Fibroblast of skin of left quadriceps (primary cell): ENCODE results near the gene SULF2.
A peak's percentile ranks its signal among the peaks of the same experiment; 100 is the strongest.
"Not testable (repeated sequence)": the region's sequence is repeated elsewhere in the genome, so short reads cannot be mapped to it uniquely, and the experiment has no call there.

Experiments used
- DNase-seq, 2 experiments: peaks; one replicate each; pipeline ENCODE4 v3.0.0-alpha.2; 2013; ENCODE audit warnings: low read depth in 2 of 2

SULF2 gene

DNA sequence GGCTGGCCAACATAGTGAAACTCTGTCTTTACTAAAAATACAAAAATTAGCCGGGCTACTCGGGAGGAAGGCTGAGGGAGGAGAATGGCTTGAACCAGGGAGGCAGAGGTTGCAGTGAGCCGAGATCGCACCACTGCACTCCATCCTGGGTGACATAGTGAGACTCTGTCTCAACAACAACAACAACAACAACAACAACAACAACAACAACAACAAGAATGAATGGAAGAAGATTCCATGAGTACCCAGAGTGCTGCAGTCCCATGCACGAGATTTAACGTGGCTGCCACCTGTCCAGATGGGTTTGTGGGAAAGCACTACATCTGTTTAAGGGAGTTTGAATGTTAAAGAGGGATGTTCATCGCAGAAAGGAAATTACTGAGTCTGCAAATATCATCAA is 19.7 kb upstream of the SULF2 start:
- DNase-seq, result not testable (repeated sequence)

DNA sequence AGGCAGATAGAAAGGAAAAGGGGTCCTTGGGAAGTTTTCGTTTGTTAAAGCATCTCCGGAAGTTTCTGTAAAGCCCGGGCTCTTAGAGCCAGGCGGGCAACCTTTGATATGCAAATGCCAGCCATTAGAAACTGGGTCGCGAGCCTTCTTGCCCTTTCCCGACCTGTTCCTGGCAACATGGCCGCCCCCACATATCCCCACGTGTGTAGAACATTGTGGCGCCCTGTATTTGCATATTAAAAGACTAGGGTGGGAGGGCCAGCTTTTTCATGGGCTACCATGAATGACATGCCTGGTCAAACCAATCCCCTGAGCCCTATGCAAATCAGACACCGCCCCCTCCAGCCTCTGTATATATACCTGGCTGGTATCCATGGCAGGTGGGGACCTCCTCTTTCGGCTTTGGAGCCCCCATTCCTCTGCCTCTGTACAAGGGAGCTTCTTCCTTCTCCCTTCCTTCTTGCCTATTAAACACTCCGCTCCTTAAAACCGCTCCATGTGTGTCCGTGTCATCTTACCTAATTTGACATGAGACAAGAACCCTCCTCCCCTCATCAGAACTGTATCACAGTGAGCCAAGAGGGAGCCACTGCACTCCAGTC is 19.0 kb upstream of the SULF2 start:
- not testable (repeated sequence) for DNase-seq

DNA sequence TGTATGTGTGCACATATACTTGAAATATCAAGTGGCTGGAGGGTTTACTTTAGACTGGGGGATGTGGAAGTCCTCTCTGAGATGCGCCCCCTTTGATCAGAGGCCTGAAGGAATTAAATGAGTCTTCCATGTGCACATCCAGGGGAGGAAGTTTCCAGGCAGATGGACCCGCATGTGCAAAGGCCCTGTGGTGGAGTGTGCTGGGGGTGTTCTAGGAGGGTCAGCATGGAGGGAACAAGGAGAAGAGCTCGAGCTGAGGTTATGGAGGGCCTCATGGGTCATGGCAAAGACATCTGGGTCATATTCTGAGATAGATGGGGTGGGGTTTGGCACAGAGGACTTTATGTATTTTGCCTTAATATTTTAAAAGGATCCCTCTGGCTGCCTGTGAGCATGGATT is 17.7 kb upstream of the SULF2 start:
- DNase-seq, result no peak

DNA sequence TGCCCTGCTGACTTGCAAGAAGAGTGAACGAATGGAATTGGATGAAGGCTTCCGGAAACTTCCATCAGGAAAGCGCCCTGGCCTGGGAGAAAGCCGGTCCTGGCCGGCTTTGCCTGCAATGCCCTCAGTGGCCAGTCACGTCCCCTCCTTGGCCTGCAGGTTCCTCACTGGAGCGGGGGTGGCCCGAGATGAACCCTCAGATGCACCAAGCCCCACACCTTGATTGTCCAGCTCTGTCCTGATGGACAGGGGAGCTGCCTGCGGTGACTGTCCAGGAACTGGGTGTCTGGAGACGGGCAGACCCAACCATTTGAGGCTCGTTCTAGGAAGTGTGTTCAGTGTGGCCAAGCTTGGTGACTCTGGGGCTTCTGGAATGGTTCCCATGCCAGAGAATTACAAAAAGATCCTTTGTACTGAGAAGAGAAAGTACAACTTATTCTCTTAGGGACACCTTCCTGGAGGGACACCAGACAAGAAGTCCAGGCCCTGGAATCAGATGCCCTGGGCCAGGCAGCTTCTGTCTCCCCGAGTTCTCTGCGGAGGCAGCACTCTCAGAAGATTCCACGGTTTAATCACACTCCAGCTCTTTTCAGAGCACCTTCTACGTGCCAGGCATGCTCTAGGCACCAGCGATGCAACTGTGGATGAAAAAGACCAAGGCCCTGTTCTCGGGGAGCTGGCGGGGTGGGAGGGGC is 17.1 kb upstream of the SULF2 start:
- no peak for DNase-seq

DNA sequence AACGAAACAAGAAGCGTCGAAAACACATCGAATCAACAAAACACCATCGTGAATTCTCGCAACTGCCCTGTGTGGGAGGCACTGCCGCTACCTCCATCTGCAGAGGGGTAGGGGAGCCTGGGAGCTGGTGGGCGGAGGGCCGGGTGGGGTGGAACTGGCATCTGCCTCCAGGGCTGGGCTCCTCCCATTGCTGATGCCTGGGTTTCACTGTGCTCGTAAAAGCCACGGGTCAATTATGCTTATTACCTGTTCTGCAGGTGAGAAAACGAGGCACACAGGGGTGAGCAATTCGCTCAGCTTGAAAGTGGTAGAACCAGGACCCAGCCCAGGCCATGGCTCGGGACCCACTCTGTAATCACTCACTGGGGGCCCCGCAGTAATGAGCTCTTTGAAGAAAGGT is 16.5 kb upstream of the SULF2 start:
- DNase-seq, result no peak

DNA sequence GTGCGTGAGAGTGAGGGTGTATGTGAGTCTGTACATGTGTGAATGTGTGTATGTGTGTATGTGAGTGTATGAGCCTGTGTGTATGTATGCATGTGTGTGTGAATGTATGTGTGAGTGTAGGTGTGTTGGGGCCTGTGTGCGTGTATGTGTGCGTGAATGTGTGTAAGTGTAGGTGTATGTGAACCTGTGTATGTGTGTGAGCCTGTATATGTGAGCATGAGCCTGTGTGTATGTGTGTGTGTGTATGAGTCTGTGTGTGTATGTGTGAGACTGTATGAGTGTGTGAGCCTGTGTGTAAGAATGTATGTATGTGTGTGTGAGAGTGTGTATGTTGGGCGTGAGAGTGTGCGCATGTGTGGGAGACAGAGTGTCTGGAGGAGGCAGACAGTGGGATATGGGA is 15.8 kb upstream of the SULF2 start:
- no peak for DNase-seq

DNA sequence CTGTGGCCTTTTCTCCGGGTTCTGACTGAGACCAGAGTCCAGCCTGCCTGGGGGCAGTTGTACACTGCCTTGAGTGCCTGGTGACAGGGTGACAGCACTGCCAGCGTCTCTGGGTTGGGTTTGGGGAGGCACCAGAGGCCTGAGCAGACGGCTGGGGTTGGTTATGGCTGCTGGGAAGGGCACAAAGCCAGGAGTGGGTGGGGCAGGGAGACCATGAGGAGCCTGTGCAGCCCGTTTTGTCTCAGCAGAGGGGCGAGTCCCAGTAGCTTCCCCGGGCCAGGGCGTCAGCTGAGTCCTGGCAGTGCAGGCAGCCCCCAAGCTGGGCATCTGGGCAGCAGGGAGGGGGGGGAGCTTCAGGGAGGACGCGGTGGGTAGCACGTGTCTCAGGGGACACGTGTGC is 15.3 kb upstream of the SULF2 start:
- DNase-seq, result no peak

DNA sequence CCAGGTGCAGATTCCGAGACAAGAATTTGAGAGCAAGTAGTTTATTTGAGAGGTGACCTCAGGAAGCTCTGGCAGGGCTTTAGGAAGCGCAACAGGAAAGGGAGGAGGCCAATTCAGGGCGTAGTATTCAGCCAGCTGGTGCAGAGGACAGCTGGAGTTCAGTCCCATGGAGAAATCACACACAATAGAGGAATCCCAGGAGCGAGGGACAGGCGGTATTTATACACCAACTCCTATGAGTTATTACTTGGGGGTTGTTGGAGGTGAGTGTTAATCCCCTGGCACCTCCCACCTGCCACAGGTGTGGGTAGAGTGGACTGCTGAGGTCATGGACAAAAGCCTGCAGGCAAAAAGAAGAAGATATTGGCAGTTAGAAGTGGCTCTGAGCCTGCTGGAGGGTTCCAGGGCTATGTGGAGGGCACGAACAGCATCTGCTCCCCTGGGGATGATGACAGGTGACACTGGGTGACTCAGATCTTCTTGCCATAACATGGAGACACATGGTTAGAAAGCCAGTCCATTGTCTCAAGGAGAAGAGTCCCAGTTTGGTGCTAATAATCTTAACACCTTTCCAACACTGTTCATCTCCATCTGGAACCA is 13.9 kb upstream of the SULF2 start:
- no peak for DNase-seq

DNA sequence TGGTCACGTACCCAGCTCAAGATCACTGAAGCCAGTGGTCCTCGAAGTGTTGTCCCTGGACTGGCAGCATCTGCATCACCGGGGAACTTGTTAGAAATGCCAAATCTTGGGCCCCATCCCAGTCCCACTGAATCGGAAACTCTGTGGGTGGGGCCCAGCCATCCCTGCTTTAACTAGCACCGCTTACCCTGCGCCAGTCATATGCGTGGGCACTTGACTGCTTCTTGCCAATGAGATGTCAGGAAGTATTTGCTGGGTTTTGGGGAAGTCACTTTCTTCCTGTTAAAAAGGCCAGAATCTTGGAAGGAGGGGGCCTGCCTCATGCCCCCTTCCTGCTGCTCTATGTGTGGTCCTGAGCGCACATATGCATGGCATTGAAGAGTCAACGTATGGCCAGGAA is 11.7 kb upstream of the SULF2 start:
- DNase-seq, result no peak

DNA sequence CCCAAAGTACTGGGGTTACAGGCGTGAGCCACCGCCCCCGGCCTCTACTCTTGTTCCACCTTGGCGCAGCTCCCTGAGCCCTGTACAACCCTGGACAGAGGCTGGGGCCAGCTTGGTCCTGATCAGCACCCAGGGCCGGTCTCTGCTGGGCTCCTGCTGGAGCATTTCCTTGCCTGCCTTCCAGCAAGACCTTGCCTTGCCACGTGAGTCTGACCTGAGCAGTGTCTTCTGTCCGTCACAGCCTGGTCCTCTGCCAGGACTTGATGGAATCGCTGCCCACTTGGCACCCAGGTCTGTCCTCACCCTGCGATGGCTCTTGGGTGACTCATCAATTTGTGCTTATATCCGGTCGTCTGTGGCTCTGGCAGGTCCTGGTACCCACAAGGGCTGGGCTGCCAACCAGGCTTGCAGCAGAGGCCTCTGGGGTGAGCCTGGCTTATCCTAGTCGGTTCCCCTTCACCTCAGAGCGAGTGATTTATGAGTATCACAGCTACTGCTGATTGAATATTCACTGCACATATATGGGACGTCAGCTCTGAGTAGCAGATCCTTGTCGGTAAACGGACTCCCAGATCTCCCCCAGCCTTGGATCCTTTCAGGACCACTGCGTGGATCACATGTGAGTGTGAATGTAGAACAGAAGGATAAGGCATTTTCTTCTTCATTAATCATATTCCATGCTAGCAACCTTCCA is 10.1 kb upstream of the SULF2 start:
- no peak for DNase-seq

DNA sequence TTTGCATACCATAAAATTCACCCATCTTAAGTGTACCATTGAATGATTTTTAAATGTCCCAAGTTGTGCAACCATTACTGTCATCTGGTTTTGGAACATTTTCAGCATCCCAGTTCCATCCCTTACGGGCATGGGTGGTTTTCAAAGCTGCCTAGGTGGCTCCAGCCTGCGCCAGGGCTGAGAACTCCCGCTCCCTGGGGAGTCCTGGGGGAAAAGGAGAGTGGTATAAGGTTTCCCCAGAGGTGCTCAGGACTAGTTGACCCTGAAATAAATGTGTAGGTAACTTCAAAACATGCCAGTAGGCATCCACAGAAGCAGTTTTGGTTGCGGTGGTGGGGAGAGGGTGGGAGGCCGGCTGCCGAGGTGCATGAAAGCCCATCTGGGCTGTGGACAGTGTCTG is 9.0 kb upstream of the SULF2 start:
- DNase-seq, result not testable (repeated sequence)

DNA sequence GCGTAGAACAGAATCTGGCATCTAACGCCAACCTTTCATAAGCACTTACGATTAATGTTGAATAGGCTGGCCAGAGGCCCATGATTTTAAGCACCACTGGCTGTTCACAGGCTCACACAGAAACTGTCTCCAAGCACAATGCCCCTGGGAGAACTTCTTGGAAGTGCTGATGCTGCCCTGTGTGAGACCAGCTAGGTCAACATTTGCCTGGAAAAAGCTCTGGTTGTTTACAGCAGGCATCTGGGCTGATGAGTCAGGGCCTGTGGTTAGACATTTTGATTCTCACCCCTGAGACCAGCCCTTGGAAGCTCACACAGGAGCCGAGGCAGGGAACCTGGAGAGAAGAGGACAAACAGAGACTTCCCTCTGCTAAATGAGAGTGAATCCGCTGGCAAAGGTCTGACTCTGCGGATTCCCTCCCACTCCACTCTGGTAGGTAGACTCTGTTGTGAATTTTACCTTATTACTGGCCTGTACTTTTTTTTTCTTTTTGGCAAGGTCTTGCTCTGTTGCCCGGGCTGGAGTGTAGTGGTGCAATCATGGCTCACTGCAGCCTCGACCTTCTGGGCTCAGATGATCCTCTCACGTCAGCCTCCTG is 6.8 kb upstream of the SULF2 start:
- peak; percentile 90 for DNase-seq

DNA sequence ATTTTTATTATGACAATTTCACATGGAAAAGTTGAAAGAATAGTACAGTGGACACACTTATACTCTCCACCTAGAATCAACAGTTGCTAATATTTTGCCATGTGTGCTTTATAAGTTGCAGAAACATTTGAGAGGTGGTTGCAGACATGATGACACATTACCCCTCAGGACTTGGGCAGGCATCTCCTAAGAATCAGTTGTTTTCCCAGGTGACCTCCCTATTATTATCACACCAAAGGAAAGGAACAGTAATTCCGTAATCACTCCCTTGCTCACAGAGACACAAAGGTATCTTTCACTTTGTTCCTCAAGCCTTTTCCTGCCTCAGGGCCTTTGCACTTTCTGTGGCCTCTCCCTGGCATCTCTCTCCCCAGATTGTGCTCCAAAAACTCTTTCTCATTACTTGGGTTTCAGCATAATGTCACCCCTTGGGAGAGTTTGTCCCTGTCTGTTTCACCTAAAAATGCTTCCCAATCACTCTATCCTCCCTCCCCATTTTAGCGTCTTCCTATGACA is 5.9 kb upstream of the SULF2 start:
- DNase-seq, result no peak

DNA sequence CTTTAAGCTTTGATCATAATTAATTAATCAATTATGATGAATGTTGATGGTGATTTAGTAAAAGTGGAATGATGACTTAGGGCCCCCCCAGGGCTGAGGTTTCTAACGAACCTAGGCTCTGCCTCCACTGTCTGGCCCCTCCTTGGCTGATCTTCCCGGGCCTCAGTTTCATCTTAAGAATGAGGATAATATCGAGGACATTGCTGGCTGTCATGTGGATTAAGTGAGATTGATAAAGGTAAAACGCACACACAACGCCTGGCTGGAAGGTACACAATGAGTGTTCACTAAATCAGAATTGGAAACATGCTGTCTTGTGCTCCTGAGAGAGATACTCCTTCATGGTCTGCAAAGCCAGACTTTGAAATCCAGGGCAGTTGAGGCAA is 5.3 kb upstream of the SULF2 start:
- no peak for DNase-seq

DNA sequence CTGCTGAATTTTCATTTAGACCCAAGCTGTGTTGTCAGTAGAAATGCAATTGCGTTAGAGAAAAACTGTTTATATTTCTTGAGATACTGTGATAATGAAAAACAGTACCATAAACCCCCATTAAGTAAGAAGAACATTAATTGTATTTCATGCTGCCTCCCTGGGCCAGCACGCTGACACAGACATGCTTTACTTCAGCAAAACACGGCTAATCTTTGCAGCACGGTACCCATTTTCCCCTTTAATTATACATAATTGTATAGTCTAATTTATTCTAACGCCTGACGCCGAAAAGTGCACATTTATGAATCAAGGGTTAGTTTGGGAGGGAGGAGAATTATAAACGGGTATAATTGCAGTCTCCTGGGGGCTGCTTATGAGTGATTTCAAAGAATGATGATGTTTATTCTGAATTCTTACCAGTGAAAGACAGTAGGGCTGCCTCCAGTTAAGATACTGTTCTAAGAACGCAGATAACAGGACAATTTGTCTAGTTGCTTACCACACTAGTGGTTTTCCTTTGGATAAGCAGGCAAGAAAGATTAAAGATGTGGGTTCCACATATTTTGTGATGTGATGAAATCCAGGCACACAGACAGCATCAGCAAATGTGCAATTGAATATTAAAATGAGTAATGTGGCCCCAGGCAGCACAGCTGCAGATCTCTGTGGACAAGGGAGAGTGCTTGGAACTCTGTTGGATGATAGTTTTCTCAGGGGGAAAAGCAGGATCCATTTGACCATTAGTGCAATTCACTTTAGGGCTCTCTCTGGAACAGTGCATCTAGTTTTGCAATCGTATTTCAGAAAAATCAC is 4.7 kb upstream of the SULF2 start:
- DNase-seq, result peak; percentile 91 to 92

DNA sequence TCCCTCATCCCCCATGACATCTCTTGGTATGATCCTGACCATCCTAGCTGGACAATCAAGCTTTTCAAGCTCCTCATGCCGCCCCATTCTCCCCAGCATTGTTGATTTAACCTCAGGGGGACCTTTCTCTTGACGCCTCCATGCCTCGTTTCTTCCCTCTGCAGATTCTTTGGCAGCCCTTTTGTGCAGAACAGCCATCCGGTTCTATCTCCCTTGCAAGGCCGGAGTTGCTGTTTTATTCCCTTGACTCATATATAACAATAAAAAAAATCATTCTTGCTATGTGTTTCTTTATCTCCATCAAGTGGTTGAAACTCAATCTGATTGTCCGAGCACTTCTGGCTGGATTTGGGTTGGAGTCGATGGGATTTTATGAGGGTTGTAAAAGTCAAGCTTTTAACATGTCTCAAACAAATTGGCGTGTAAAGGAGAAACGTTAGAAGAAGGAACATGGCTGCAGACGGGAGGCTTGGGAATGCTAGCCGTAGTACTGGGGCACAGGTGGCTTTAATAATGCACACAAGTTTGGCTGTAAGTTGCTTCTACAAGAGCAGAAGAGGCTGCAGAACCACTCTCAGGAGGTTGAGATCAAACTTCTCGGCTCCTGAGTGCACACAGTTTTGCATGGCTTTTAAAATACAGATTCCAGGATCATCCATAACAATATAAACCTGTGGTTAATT is 3.9 kb upstream of the SULF2 start:
- peak; percentile 57 to 63 for DNase-seq

DNA sequence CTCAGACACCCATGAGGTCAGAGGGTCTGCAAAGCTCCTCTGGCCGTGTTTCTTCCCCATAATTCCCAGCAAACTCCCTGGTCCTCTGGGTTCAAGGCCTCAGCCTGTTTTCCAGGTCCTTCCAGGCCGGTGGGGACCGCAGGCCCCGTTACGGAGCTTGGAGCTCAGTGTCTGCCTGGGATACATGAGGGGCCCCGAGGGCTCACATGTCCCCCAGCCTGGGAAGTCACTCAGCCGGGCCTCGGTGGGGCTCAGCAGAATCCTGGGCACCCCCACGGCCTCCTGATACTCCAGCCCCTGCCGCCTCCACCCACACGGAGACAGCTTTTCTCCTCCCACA is 3.4 kb upstream of the SULF2 start:
- no peak for DNase-seq

DNA sequence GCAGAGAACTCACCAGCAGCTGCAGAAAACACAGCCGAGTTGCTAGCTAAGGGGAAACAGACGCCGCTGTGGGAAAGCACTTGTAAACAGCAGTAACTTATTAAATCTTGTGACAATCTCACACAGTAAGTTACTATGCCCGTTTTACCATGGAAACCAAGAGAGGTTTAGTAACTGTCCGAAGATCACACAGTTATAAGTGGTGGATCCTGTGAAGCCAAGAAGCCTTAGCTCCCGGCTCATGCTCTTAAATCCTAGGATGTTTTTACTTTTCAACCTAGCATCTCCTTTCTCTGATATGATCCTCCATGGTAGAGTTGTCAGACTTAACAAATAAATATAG is 1.5 kb upstream of the SULF2 start:
- DNase-seq, result no peak

DNA sequence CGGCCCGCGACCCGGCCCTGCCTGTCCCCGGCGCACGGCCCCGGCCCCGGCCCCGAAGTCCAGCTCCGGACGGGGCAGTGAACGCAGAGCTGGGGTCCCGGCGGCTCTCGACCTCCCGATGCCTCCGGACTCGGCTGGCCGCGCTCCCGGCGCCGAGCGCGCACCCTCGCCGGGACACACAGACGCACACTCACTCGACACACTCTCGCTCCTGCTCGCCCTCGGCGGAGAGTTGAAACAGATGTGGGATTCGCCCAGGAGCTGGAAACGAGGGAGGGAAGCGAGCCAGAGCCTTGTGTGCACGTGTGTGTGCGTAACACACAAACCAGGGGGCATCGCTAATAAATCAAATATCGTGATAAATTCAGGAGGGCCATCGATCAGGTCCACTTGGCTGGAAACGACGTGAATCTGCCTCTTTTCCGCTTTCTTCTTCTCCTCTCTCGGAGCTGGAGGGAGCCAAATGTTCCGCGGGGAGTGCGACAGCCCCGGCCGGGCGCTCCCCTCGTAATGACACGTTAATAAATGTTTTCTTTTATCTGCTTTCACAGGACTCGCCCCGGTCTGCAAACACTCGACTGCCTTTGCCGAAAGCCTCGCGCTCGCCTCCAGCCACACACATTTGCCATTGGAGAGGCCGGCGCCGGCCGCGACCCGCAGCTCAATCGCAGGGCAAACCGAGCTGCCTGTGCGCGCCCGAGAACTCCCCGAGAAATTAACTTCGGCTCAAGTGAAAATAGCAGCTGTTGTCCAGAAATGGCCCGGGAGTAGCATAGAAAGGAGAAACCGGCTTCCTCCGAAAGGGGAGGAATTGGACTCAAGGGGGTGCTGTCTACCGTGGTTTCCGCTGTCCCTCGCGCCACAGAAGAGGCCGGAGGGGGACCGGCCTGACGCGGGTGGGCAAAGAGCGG is 828 bp upstream of the SULF2 start:
- peak; percentile 66 to 70 for DNase-seq
